ENCODE measurements around the gene FAM149A. TPM values are rescaled to one million over a fixed set of nuclear protein-coding genes. Genes with fewer than 3 reads are reported as not detected.
A peak's percentile ranks its signal among the peaks of the same experiment; 100 is the strongest.

The FAM149A gene
- total and polyA plus RNA-seq, 3 donors from 2014 or later = 11.3 to 14.9 (median 13.8) TPM

- no peak overlapping the region for H3K27ac ChIP-seq
- whole genome bisulfite sequencing, 2 donors = 70 to 71% methylated on average over 8 of the region's 8 CpGs
- intact Hi-C loops (cut with DNase I; ENCODE audit: low total_unique reads) = no loop called here
Measured at GRCh38 chr4:186202490-186203140, 98.1 kb downstream of the FAM149A start.

GRCh38 chr4:186203406-186203805 is 98.9 kb downstream of the FAM149A start:
- H3K27ac ChIP-seq = no peak overlapping the region
- no peaks in the 10 kb centered on the region for H3K9me3 ChIP-seq
- peak; percentile 35 for DNase-seq
- H3K4me1 ChIP-seq = no peaks in the 10 kb centered on the region
- 15 to 16% methylated on average over 12 of the region's 12 CpGs for WGBS, 2 donors
- H3K36me3 ChIP-seq (ENCODE audit: low read depth, missing control alignments) = no peaks in the 10 kb centered on the region
- H3K27me3 ChIP-seq = no peaks in the 10 kb centered on the region
- H3K4me3 ChIP-seq = peak overlapping the region in 1 of 2 donors; percentile 51
- intact Hi-C loops (cut with DNase I; ENCODE audit: low total_unique reads) = no loop called here
- TF ChIP-seq CTCF (IDR thresholded peaks at IDR 0.05) (no peak), POLR2A (IDR thresholded peaks at IDR 0.05) (no peak)

More at GRCh38 chr4:186202490-186203140, 98.1 kb downstream of the FAM149A start:
- no peak for DNase-seq
- H3K27me3 ChIP-seq = no peaks in the 10 kb centered on the region
- TF ChIP-seq POLR2A (IDR thresholded peaks at IDR 0.05) = no peak
- no peak for TF ChIP-seq CTCF (IDR thresholded peaks at IDR 0.05)
- no peaks in the 10 kb centered on the region for H3K4me1 ChIP-seq
- H3K9me3 ChIP-seq = no peaks in the 10 kb centered on the region
- H3K4me3 ChIP-seq = no peak overlapping the region
- H3K36me3 ChIP-seq (ENCODE audit: low read depth, missing control alignments) = no peaks in the 10 kb centered on the region

- peak overlapping the region in 1 of 2 donors; percentile 50 for H3K27ac ChIP-seq
- peak; percentile 69 for DNase-seq
- peak overlapping the region; percentile 0 to 51 for H3K4me3 ChIP-seq
- TF ChIP-seq CTCF (IDR thresholded peaks at IDR 0.05) = no peak
- TF ChIP-seq POLR2A (IDR thresholded peaks at IDR 0.05) = no peak
- no peaks in the 10 kb centered on the region for H3K9me3 ChIP-seq
- no peaks in the 10 kb centered on the region for H3K4me1 ChIP-seq
- WGBS, 2 donors = 58 to 63% methylated on average over 40 to 45 of the region's 45 CpGs
- H3K27me3 ChIP-seq = no peaks in the 10 kb centered on the region
- H3K36me3 ChIP-seq (ENCODE audit: low read depth, missing control alignments) = no peaks in the 10 kb centered on the region
- intact Hi-C loops (cut with DNase I; ENCODE audit: low total_unique reads) = no loop called here
Measured at GRCh38 chr4:186204103-186204559, 99.6 kb downstream of the FAM149A start.

- no peaks in the 10 kb centered on the region for H3K27me3 ChIP-seq
- H3K9me3 ChIP-seq = no peaks in the 10 kb centered on the region
- no peaks in the 10 kb centered on the region for H3K4me1 ChIP-seq
- H3K27ac ChIP-seq = peak overlapping the region in 1 of 2 donors; percentile 50
- 60 to 81% methylated on average over 12 to 13 of the region's 13 CpGs for WGBS, 2 donors
- H3K4me3 ChIP-seq = peak overlapping the region; percentile 0 to 51
- TF ChIP-seq CTCF (IDR thresholded peaks at IDR 0.05) (no peak), POLR2A (IDR thresholded peaks at IDR 0.05) (no peak)
- intact Hi-C loops (cut with DNase I; ENCODE audit: low total_unique reads) = no loop called here
- no peaks in the 10 kb centered on the region for H3K36me3 ChIP-seq (ENCODE audit: low read depth, missing control alignments)
- DNase-seq = peak; percentile 28
Measured at GRCh38 chr4:186204686-186205085, 100.2 kb downstream of the FAM149A start.

GRCh38 chr4:186205156-186205555 is 100.7 kb downstream of the FAM149A start:
- Histone ChIP-seq H3K27ac (no peak overlapping the region), H3K36me3 (ENCODE audit: low read depth, missing control alignments) (no peaks in the 10 kb centered on the region), H3K4me1 (no peaks in the 10 kb centered on the region), H3K27me3 (no peaks in the 10 kb centered on the region), H3K9me3 (no peaks in the 10 kb centered on the region), H3K4me3 (no peak overlapping the region)
- TF ChIP-seq POLR2A (IDR thresholded peaks at IDR 0.05) (no peak), CTCF (IDR thresholded peaks at IDR 0.05) (no peak)
- intact Hi-C loops (cut with DNase I; ENCODE audit: low total_unique reads) = no loop called here
- 57 to 66% methylated on average over 8 of the region's 8 CpGs for WGBS, 2 donors
- DNase-seq = no peak

All from testis (tissue), 3 donors.